Heart left ventricle (tissue), 13 donors: ENCODE measurements around the gene ADCY5.

Experiments
- CTCF ChIP-seq, 12 donors: fragments of 200-600 bp; sonication (generic) in 4 of 12; IDR thresholded peaks; one replicate each; pipeline versions ENCODE4 v1.5.0 to v1.8.0; 2018 to 2022; ENCODE audit warnings: antibody characterized with exemption in 12 of 12, mild to moderate bottlenecking in 5 of 12
- POLR2A ChIP-seq, 2 donors: fragments of 450-650 bp; IDR thresholded peaks; one replicate each; pipeline ENCODE4 v1.6.1; 2017; ENCODE audit warnings: antibody characterized with exemption in 2 of 2, mild to moderate bottlenecking in 2 of 2, moderate library complexity in 2 of 2
- donor health status: ischemic (EF 13 %, LVEDD 7.1; RV severe dilation, severe dysfunction).
- donor health status: DM: no; HTN: yes; CAD: no.
- donor health status: DM: no; HTN: no; CAD: no.
- donor health status: ischemic (EF 25% LVEDD 6.9; RV normal size, moderate dysfunction).
- donor health status: ischemic (EF 25% LVEDD 5.7; RV mildly dilated, moderate dysfunction).
- donor health status: ischemic (EF 35%, LVEDD 5.7; RV mildly dilated, moderate dysfunction).
- donor health status: nonischemic (EF 11% LVEDD 7.7; RV severe dilation, severe dysfunction).
- donor health status: DM: yes; HTN: yes; CAD: no.
- donor health status: PGD.
- donor health status: ischemic (EF 29% LVEDD 5.4; RV normal size, mild dysfunction).
- donor health status: nonischemic (EF 23%, LVEDD 6.1; RV moderate dilation, normal function).

- no peak for TF ChIP-seq CTCF (IDR thresholded peaks at IDR 0.05)
- TF ChIP-seq POLR2A (IDR thresholded peaks at IDR 0.05) = no peak
Observed at GRCh38 chr3:123301331-123302184, 147.3 kb downstream of the ADCY5 start.
